H1 (cell line): ENCODE measurements around the gene PAWR. TPM values are rescaled to one million over a fixed set of nuclear protein-coding genes. Genes with fewer than 3 reads are reported as not detected.

Source experiments
- polyA plus RNA-seq, 7 experiments: library from polyadenylated mRNA; depleted of rRNA in 3 of 7; stranded (reverse) in 5 of 7; unstranded in 2 of 7; fragments of >200 nt in 5 of 7; fragments of 200-250 nt in 2 of 7; gene quantifications; 1 replicate in 5 of 7; 2 replicates in 1 of 7; 4 replicates in 1 of 7; pipeline versions ENCODE4 v1.2.1 to v1.2.3, GENCODE V29; 2011 to 2013; ENCODE audit warnings: missing spikeins in 2 of 7, mixed read lengths in 2 of 7
- total RNA-seq: library from RNA; stranded (reverse); fragmentation: NEBNext Ultra II Directional; extraction: Animal tissue kit (Norgen Biotek cat#: 25700); gene quantifications from 2 replicates; pipeline ENCODE4 v1.2.1, GENCODE V29; 2021
- TF ChIP-seq, protein P1 (sequence below): IDR thresholded peaks from 2 replicates; pipeline ENCODE4 v1.6.1; 2011; ENCODE audit warnings: low read length, improper control_type of control experiment

Gene PAWR
- total and polyA plus RNA-seq, 2 of the 8 experiments (the other 6 are each of a cell fraction or from before 2014, with no cell fraction given), result 28.3 to 327 TPM

DNA sequence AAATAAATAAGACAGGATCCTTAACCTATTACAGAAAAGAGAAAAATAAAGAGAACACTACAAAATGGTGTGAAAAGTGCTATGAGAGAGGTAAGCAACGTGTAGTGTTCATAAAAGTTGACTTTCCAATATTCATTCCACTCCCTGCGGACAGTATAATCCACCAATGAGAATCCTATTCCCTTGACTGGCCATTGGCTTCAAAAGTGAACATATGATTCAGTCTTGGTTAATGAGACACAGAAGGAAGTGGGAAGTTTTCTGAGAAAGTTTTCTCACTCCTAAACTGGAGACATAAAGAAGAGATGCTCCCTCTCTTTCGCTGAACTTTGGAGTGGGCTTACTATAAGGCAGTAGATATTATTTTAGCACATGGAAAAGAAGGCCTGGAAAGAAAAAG is 153.1 kb downstream of the PAWR start (continued):
- TF ChIP-seq, protein P1, sequence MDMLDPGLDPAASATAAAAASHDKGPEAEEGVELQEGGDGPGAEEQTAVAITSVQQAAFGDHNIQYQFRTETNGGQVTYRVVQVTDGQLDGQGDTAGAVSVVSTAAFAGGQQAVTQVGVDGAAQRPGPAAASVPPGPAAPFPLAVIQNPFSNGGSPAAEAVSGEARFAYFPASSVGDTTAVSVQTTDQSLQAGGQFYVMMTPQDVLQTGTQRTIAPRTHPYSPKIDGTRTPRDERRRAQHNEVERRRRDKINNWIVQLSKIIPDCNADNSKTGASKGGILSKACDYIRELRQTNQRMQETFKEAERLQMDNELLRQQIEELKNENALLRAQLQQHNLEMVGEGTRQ, result no peak
- TF ChIP-seq, all 59 proteins: peak for 0
